ENCODE data around the gene FALEC. TPM values are rescaled to one million over a fixed set of nuclear protein-coding genes. Genes with fewer than 3 reads are reported as not detected.

FALEC gene
- total RNA-seq, 1 experiment from 2014 or later = 0.71 TPM

- no peak for DNase-seq
- CTCF ChIA-PET = interaction anchor here (0.9 kb wide), 1 partner anchor 22 kb away, joined by 3 read pairs; no protein-coding TSS in a partner anchor
- Mint-ChIP-seq H3K27ac (ENCODE audit: unreplicated experiment) (no peak overlapping the region), H3K4me1 (ENCODE audit: low read depth, unreplicated experiment) (peaks cover 16% of the 10 kb centered on the region), H3K27me3 (ENCODE audit: unreplicated experiment) (no peaks in the 10 kb centered on the region), H3K4me3 (ENCODE audit: low read depth, unreplicated experiment) (no peak overlapping the region), H3K9me3 (ENCODE audit: low read depth, unreplicated experiment) (no peaks in the 10 kb centered on the region), H3K36me3 (ENCODE audit: insufficient read depth, unreplicated experiment) (peaks cover 25% of the 10 kb centered on the region)
- no TSS peak for BruUV-seq (replicated peaks)
- intact Hi-C loops (cut with micrococcal nuclease; ENCODE audit: unreplicated experiment) = no loop called here
- no peak for TF ChIP-seq CTCF (IDR thresholded peaks at IDR 0.05; ENCODE audit: unreplicated experiment)
Observed at GRCh38 chr1:150511551-150511950, 4.0 kb upstream of the FALEC start.

DNA sequence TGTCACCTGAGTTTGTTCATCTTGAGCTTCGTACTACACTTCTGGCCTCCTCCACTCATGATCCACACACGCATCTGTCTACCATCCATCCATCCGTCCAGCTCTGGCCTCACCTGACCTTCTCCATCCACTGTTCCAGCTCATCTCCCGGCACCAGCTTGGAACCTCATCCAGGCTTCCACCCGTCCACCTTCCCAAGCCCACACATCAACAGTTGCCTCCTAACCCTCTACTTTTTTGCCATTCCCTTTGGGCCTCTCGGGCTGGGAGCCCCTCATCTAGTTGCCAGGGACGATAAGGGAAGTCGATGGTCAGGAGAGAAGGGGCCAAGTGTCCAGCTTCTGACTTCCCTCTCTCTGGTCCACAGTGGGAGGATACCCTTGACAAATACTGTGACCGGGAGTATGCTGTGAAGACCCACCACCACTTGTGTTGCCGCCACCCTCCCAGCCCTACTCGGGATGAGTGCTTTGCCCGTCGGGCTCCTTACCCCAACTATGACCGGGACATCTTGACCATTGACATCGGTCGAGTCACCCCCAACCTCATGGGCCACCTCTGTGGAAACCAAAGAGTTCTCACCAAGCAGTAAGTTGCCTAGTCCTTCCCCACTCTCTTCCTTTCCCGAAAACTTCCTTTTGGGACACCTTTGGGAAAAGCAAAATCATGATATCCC is 3.4 kb upstream of the FALEC start:
- DNase-seq = no peak
- no peaks in the 10 kb centered on the region for H3K27me3 Mint-ChIP-seq (ENCODE audit: unreplicated experiment)
- no peaks in the 10 kb centered on the region for H3K9me3 Mint-ChIP-seq (ENCODE audit: low read depth, unreplicated experiment)
- peaks cover 19% of the 10 kb centered on the region for H3K4me1 Mint-ChIP-seq (ENCODE audit: low read depth, unreplicated experiment)
- H3K27ac Mint-ChIP-seq (ENCODE audit: unreplicated experiment) = no peak overlapping the region
- intact Hi-C loops (cut with micrococcal nuclease; ENCODE audit: unreplicated experiment) = no loop called here
- H3K36me3 Mint-ChIP-seq (ENCODE audit: insufficient read depth, unreplicated experiment) = peaks cover 25% of the 10 kb centered on the region
- CTCF ChIA-PET = interaction anchor here (0.9 kb wide), 1 partner anchor 21 kb away, joined by 3 read pairs; no protein-coding TSS in a partner anchor
- TF ChIP-seq CTCF (IDR thresholded peaks at IDR 0.05; ENCODE audit: unreplicated experiment) = no peak
- H3K4me3 Mint-ChIP-seq (ENCODE audit: low read depth, unreplicated experiment) = no peak overlapping the region
- no TSS peak for BruUV-seq (replicated peaks)

DNA sequence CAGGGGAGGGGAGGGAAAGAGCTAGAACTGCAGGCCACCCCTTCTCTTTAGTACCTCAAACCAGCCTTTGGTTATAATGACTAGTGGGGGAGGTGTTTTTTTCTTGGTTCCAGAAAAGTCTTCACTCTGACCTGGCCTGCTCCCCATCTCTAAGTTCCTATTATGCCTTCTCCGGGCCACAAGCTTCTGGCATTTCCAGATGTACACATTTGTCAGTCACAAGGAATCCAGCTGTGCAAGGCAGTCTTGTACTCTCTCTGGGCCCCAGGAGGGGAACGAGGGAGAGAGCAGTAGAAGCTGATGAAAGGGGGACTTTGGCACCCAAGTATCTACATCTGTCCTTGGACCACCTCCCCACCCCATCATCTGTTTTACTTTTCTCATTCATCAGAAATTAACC is 2.7 kb upstream of the FALEC start:
- DNase-seq = no peak
- TF ChIP-seq CTCF (IDR thresholded peaks at IDR 0.05; ENCODE audit: unreplicated experiment) = no peak
- no TSS peak for BruUV-seq (replicated peaks)
- H3K9me3 Mint-ChIP-seq (ENCODE audit: low read depth, unreplicated experiment) = no peaks in the 10 kb centered on the region
- peaks cover 14% of the 10 kb centered on the region for H3K4me1 Mint-ChIP-seq (ENCODE audit: low read depth, unreplicated experiment)
- H3K36me3 Mint-ChIP-seq (ENCODE audit: insufficient read depth, unreplicated experiment) = peaks cover 22% of the 10 kb centered on the region
- intact Hi-C loops (cut with micrococcal nuclease; ENCODE audit: unreplicated experiment) = no loop called here
- CTCF ChIA-PET = no interaction called here
- no peak overlapping the region for H3K4me3 Mint-ChIP-seq (ENCODE audit: low read depth, unreplicated experiment)
- no peak overlapping the region for H3K27ac Mint-ChIP-seq (ENCODE audit: unreplicated experiment)
- H3K27me3 Mint-ChIP-seq (ENCODE audit: unreplicated experiment) = no peaks in the 10 kb centered on the region

GRCh38 chr1:150513351-150513791 is 2.2 kb upstream of the FALEC start:
- no TSS peak for BruUV-seq (replicated peaks)
- no peak overlapping the region for H3K4me3 Mint-ChIP-seq (ENCODE audit: low read depth, unreplicated experiment)
- H3K4me1 Mint-ChIP-seq (ENCODE audit: low read depth, unreplicated experiment) = peaks cover 12% of the 10 kb centered on the region
- no peaks in the 10 kb centered on the region for H3K27me3 Mint-ChIP-seq (ENCODE audit: unreplicated experiment)
- intact Hi-C loops (cut with micrococcal nuclease; ENCODE audit: unreplicated experiment) = no loop called here
- H3K27ac Mint-ChIP-seq (ENCODE audit: unreplicated experiment) = no peak overlapping the region
- H3K36me3 Mint-ChIP-seq (ENCODE audit: insufficient read depth, unreplicated experiment) = peaks cover 21% of the 10 kb centered on the region
- H3K9me3 Mint-ChIP-seq (ENCODE audit: low read depth, unreplicated experiment) = no peaks in the 10 kb centered on the region
- CTCF ChIA-PET = no interaction called here
- no peak for DNase-seq
- no peak for TF ChIP-seq CTCF (IDR thresholded peaks at IDR 0.05; ENCODE audit: unreplicated experiment)

Data from Calu3 (cell line).